K562 (cell line): ENCODE data around the gene PDPK1. TPM values are rescaled to one million over a fixed set of nuclear protein-coding genes. Genes with fewer than 3 reads are reported as not detected.

ENCODE experiments used
- EP400 ChIP-seq: fragments of 450-650 bp; IDR thresholded peaks from 2 replicates; pipeline ENCODE4 v1.6.1; 2017; ENCODE audit warnings: antibody characterized with exemption, mild to moderate bottlenecking, moderate library complexity
- HSF4 ChIP-seq: fragments of 250-450 bp; sonication (Bioruptor Pico); IDR thresholded peaks from 2 replicates; pipeline ENCODE4 v2.1.2; 2022; ENCODE audit warnings: mild to moderate bottlenecking, moderate library complexity, borderline replicate concordance
- ILF3 ChIP-seq: fragments of 450-650 bp; IDR thresholded peaks from 2 replicates; pipeline ENCODE4 v1.6.1; 2018; ENCODE audit warnings: antibody characterized with exemption, mild to moderate bottlenecking, moderate library complexity, borderline replicate concordance
- KDM4B ChIP-seq, 2 experiments: fragments of 450-650 bp in 1 of 2; sonication (generic) in 1 of 2; IDR thresholded peaks; 2 replicates each; pipeline ENCODE4 v1.6.1; 2016 to 2017; ENCODE audit warnings: borderline replicate concordance in 2 of 2, antibody characterized with exemption in 1 of 2, low read depth in 1 of 2, mild to moderate bottlenecking in 1 of 2
- MEIS2 ChIP-seq: fragments of 450-650 bp; IDR thresholded peaks from 2 replicates; pipeline ENCODE4 v1.6.1; 2014; ENCODE audit warnings: mild to moderate bottlenecking; ENCODE audit not compliant: partially characterized antibody
- MYBL2 ChIP-seq, 2 experiments: fragments of 450-650 bp in 1 of 2; sonication (generic) in 1 of 2; formaldehyde crosslinking in 1 of 2; IDR thresholded peaks; 2 replicates each; pipeline versions ENCODE4 v1.6.1 to v1.8.1; 2017 to 2022; ENCODE audit warnings: borderline replicate concordance in 1 of 2, inconsistent platforms in 1 of 2, low read depth in 1 of 2, mild to moderate bottlenecking in 1 of 2, missing genetic modification reagents in 1 of 2, moderate library complexity in 1 of 2
- PURB ChIP-seq: sonication (generic); formaldehyde crosslinking; IDR thresholded peaks from 2 replicates; pipeline ENCODE4 v1.9.0; 2021; ENCODE audit warnings: low read depth, mild to moderate bottlenecking, missing genetic modification reagents
- SP1 ChIP-seq: sonication (generic); formaldehyde crosslinking; IDR thresholded peaks from 2 replicates; pipeline ENCODE4 v1.8.1; 2022; ENCODE audit warnings: mild to moderate bottlenecking, missing genetic modification reagents
- TAF7 ChIP-seq: fragments of 450-650 bp; IDR thresholded peaks from 2 replicates; pipeline ENCODE4 v1.6.1; 2016; ENCODE audit warnings: missing genetic modification characterization, missing compliant biosample characterization
- U2AF1 ChIP-seq: fragments of 200-400 bp; formaldehyde crosslinking; optimal IDR thresholded peaks from 2 replicates; pipeline ENCODE3; 2017; ENCODE audit warnings: mild to moderate bottlenecking, low read depth, low read length, moderate library complexity
- XRCC4 ChIP-seq: IDR thresholded peaks from one replicate; pipeline ENCODE4 v1.6.1; 2011; ENCODE audit not compliant: insufficient read depth, insufficient read length; ENCODE audit errors: extremely low read depth
- ZEB2 ChIP-seq: fragments of 450-650 bp; IDR thresholded peaks from 2 replicates; pipeline ENCODE4 v1.6.1; 2016
- ZFP1 ChIP-seq: fragments of 450-650 bp; formaldehyde crosslinking; IDR thresholded peaks from 2 replicates; pipeline ENCODE4 v1.4.0; 2020; ENCODE audit warnings: mild to moderate bottlenecking, mixed read lengths
- ZNF124 ChIP-seq: sonication (generic); formaldehyde crosslinking; IDR thresholded peaks from 2 replicates; pipeline ENCODE4 v1.8.1; 2022; ENCODE audit warnings: missing genetic modification reagents
- ZNF134 ChIP-seq: fragments of 250-450 bp; sonication (Bioruptor Pico); conservative IDR thresholded peaks from 2 replicates; pipeline ENCODE4 v1.4.0; 2020
- ZNF589 ChIP-seq: fragments of 200-800 bp; sonication (Bioruptor generic); IDR thresholded peaks from 2 replicates; pipeline ENCODE4 v1.6.1; 2016; ENCODE audit warnings: low read depth, missing genetic modification characterization, missing compliant biosample characterization
- polyA plus RNA-seq, 8 experiments: library from polyadenylated mRNA; depleted of rRNA in 4 of 8; stranded (reverse) in 5 of 8; unstranded in 3 of 8; fragments of >200 nt; fragmentation: Nextera tagmentation in 2 of 8; fragmentation: Illumina TruSeq in 1 of 8; extraction: Ambion mirVana in 2 of 8; extraction: Trizol in 1 of 8; gene quantifications; 2 replicates each; pipeline versions ENCODE4 v1.2.1 to v1.2.3, GENCODE V29; 2011 to 2014; ENCODE audit warnings: inconsistent platforms in 1 of 8, missing spikeins in 1 of 8
- total RNA-seq, 7 experiments: library from RNA; depleted of rRNA in 6 of 7; stranded (reverse); fragments of >200 nt in 6 of 7; fragmentation: Illumina TruSeq in 2 of 7; extraction: Trizol in 2 of 7; gene quantifications; 2 replicates each; pipeline versions ENCODE4 v1.2.1 to v1.2.3, GENCODE V29; 2011 to 2021; ENCODE audit warnings: low replicate concordance in 1 of 7
- TF ChIP-seq, protein P1 (sequence below): sonication (generic); formaldehyde crosslinking; IDR thresholded peaks from 2 replicates; pipeline ENCODE4 v1.9.0; 2022; ENCODE audit warnings: mild to moderate bottlenecking, missing genetic modification reagents
- TF ChIP-seq, protein P2 (sequence below), 2 experiments: fragments of 450-650 bp; conservative IDR thresholded peaks; 2 replicates each; pipeline ENCODE4 v1.6.1; 2017; ENCODE audit warnings: mild to moderate bottlenecking in 2 of 2, moderate library complexity in 2 of 2
- TF ChIP-seq, protein P3 (sequence below): fragments of 250-450 bp; sonication (Bioruptor Pico); IDR thresholded peaks from 2 replicates; pipeline ENCODE4 v1.4.0; 2020; ENCODE audit warnings: mild to moderate bottlenecking, moderate library complexity
- TF ChIP-seq, protein P4 (sequence below): fragments of 250-450 bp; sonication (Bioruptor Pico); IDR thresholded peaks from 2 replicates; pipeline ENCODE4 v1.8.0; 2021; ENCODE audit warnings: mild to moderate bottlenecking, moderate library complexity

PDPK1 gene
- total and polyA plus RNA-seq, 9 of the 15 experiments (the other 6 are each of a cell fraction or from before 2014, with no cell fraction given) = 4.0 to 37.2 (median 18.7) TPM

DNA sequence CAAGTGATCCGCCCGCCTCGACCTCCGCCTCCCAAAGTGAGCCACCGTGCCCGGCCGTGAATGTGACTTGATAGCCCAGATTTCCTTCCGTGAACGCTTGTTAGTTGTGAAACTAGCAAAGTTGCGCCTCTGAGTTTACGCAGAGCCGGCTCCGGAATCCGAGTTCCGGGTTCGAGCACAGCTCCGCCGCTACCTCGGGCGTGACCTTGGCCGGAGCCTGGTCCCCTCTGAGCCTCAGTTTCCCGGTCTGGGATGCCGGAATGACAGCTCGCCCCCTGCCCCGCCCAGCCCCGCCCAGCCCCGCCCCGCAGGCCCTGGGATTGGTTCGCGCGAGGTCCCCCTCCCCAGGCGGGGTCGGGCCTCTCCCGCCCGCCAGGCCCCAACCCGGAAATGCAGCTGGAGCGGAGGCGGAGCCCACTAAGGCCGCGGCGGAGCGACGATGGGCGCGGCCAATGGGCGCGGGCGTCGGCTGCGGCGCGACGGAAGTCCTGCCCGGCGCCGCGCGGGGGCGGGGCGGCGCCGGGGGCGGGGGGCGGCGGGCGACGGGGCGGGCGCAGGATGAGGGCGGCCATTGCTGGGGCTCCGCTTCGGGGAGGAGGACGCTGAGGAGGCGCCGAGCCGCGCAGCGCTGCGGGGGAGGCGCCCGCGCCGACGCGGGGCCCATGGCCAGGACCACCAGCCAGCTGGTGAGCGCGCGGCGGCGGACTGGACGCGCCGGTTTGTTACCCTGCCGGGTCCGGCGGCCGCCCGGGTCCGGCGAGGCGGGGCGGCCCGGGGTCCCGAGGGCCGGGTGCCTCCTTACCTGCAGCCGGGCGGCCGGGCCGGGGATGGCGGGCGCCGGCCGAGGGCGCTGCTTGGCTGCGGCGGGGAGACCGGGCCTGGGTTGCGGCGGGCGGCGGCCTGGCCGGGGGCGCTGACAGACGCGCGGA is at the start of gene PDPK1 (continued):
- TF ChIP-seq PURB (CRISPR knock-in tag) (no peak), ILF3 (no peak), HSF4 (CRISPR knock-in tag) (no peak), ZFP1 (CRISPR knock-in tag) (no peak), SP1 (CRISPR knock-in tag) (peak; percentile 79), TAF7 (no peak), KDM4B (IDR thresholded peaks at IDR 0.05; ENCODE audit: borderline replicate concordance in 2 of 2, low read depth in 1 of 2) (no peak), EP400 (no peak), XRCC4 (no peak), ZEB2 (no peak), ZNF589 (no peak), ZNF134 (CRISPR knock-in tag) (no peak), ZNF124 (CRISPR knock-in tag) (no peak), MYBL2 (IDR thresholded peaks at IDR 0.05; ENCODE audit: low read depth) (no peak), MYBL2 (CRISPR knock-in tag; IDR thresholded peaks at IDR 0.05; ENCODE audit: borderline replicate concordance) (no peak), MEIS2 (peak; percentile 7), U2AF1 (no peak)
- TF ChIP-seq, protein P1, sequence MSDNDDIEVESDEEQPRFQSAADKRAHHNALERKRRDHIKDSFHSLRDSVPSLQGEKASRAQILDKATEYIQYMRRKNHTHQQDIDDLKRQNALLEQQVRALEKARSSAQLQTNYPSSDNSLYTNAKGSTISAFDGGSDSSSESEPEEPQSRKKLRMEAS (CRISPR knock-in tag) = no peak
- TF ChIP-seq, protein P2, sequence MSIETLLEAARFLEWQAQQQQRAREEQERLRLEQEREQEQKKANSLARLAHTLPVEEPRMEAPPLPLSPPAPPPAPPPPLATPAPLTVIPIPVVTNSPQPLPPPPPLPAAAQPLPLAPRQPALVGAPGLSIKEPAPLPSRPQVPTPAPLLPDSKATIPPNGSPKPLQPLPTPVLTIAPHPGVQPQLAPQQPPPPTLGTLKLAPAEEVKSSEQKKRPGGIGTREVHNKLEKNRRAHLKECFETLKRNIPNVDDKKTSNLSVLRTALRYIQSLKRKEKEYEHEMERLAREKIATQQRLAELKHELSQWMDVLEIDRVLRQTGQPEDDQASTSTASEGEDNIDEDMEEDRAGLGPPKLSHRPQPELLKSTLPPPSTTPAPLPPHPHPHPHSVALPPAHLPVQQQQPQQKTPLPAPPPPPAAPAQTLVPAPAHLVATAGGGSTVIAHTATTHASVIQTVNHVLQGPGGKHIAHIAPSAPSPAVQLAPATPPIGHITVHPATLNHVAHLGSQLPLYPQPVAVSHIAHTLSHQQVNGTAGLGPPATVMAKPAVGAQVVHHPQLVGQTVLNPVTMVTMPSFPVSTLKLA (conservative IDR thresholded peaks at IDR 0.05) = peak in 1 of 2 experiments; percentile 45; a peak in 2 of 4 replicates
- TF ChIP-seq, protein P3, sequence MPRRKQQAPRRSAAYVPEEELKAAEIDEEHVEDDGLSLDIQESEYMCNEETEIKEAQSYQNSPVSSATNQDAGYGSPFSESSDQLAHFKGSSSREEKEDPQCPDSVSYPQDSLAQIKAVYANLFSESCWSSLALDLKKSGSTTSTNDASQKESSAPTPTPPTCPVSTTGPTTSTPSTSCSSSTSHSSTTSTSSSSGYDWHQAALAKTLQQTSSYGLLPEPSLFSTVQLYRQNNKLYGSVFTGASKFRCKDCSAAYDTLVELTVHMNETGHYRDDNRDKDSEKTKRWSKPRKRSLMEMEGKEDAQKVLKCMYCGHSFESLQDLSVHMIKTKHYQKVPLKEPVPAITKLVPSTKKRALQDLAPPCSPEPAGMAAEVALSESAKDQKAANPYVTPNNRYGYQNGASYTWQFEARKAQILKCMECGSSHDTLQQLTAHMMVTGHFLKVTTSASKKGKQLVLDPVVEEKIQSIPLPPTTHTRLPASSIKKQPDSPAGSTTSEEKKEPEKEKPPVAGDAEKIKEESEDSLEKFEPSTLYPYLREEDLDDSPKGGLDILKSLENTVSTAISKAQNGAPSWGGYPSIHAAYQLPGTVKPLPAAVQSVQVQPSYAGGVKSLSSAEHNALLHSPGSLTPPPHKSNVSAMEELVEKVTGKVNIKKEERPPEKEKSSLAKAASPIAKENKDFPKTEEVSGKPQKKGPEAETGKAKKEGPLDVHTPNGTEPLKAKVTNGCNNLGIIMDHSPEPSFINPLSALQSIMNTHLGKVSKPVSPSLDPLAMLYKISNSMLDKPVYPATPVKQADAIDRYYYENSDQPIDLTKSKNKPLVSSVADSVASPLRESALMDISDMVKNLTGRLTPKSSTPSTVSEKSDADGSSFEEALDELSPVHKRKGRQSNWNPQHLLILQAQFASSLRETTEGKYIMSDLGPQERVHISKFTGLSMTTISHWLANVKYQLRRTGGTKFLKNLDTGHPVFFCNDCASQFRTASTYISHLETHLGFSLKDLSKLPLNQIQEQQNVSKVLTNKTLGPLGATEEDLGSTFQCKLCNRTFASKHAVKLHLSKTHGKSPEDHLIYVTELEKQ = no peak
- TF ChIP-seq, protein P4, sequence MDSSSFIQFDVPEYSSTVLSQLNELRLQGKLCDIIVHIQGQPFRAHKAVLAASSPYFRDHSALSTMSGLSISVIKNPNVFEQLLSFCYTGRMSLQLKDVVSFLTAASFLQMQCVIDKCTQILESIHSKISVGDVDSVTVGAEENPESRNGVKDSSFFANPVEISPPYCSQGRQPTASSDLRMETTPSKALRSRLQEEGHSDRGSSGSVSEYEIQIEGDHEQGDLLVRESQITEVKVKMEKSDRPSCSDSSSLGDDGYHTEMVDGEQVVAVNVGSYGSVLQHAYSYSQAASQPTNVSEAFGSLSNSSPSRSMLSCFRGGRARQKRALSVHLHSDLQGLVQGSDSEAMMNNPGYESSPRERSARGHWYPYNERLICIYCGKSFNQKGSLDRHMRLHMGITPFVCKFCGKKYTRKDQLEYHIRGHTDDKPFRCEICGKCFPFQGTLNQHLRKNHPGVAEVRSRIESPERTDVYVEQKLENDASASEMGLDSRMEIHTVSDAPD (CRISPR knock-in tag) = no peak
